GM12873 (cell line): ENCODE measurements around the gene NXPE1.

Source experiments
- TF ChIP-seq, protein P1 (sequence below): IDR thresholded peaks from 2 replicates; pipeline ENCODE4 v1.5.1; 2012; ENCODE audit warnings: low read depth, mild to moderate bottlenecking, moderate library complexity, low read length, control low read depth; ENCODE audit not compliant: insufficient read depth; ENCODE audit errors: missing control alignments

The NXPE1 gene

DNA sequence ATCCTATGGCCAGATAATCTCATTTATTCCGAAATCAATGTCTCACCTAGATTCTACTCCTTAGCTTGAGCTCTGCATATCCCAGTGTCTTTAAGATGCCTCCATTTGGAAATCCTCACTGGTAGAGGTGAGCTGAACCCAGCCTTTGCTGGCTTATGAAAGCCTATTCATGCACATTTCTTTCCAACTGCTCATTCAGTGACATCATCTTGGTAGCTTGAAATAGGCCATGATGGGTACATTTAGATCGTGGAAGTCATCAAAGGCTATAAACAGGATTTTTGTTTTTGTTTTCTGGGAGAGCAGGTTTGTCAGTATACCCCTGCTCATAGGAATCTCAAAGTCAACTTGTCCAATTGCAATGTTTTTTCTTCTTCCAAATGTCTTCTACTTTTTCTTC lies 6.0 kb downstream of the NXPE1 start:
- TF ChIP-seq, protein P1, sequence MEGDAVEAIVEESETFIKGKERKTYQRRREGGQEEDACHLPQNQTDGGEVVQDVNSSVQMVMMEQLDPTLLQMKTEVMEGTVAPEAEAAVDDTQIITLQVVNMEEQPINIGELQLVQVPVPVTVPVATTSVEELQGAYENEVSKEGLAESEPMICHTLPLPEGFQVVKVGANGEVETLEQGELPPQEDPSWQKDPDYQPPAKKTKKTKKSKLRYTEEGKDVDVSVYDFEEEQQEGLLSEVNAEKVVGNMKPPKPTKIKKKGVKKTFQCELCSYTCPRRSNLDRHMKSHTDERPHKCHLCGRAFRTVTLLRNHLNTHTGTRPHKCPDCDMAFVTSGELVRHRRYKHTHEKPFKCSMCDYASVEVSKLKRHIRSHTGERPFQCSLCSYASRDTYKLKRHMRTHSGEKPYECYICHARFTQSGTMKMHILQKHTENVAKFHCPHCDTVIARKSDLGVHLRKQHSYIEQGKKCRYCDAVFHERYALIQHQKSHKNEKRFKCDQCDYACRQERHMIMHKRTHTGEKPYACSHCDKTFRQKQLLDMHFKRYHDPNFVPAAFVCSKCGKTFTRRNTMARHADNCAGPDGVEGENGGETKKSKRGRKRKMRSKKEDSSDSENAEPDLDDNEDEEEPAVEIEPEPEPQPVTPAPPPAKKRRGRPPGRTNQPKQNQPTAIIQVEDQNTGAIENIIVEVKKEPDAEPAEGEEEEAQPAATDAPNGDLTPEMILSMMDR: no peak

DNA sequence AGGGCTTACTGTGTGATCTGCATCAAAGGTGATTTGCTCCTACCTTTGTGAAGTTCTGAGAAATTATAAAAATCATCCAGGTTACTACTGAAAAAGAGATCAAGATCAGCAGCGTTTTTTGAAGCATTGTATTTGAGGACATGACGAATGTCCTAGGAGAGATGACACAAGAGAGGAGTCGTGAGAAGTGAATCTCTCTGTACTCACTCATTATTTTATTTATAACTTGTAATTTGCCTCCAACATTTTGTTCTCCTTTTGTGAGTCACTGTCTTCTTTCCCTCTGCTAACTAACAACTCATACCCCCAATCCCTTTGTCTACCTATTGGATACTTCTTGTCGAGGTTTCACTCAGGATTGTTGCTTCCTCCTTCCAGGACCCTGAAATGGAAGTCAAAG lies 8.6 kb downstream of the NXPE1 start:
- TF ChIP-seq, protein P1: no peak

DNA sequence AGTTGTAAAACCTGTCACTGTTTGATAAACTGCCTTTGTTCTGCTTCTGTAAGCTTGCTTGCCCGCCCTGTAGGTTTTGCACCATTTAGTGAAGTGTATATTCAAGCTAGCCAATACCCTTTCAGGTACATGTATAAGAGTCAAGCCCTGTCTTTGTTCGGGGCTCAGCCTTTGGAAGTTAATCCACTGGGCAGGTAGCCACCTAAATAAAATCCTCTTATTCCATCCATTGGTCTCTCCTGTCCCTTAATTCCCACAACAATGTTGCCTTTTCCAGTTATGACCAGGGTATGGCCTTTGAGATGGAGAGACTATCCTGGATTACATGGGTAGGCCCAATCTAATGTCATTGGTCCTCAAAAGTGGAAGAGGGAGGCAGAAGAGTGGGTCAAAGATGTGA lies 34.0 kb downstream of the NXPE1 start:
- TF ChIP-seq, protein P1: no peak

DNA sequence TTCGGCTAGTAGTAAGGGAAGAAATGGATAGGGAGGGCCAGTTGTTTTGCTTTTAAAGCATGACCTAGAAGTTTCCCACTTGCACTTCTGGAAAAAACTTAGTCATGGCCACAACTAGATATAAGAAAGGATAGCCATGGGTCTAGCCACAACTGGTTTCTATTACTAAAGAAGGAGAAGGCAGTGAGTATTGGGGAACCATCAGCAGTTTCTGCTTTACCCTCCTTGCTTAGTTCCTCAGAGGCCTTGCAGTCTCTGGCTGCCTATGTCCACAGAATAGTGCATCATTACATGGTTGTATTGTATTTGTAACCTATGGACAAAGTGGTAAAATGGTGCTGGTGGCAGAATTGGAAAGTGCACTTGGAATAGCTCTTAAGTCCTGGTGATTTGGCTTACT lies 35.6 kb downstream of the NXPE1 start:
- TF ChIP-seq, protein P1: no peak

DNA sequence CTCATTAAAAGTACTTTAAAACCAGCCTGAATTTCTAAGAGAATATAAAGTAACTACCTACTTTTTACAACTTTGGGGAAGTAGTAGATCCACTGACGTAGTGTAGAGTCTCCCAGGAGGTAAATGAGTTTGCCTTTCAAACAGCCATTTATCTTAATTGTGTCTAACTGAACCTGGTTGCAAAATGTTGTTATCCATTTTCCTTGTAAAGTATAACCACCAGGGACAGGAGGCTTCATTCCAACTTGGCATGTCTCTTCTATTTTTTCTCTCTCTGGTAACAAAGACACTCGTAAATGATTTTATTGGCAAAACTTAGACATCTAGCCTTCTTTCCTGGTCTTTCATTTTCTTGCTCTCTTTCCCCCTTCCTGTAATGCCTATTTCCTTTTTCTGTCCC lies 36.9 kb downstream of the NXPE1 start:
- TF ChIP-seq, protein P1: no peak

DNA sequence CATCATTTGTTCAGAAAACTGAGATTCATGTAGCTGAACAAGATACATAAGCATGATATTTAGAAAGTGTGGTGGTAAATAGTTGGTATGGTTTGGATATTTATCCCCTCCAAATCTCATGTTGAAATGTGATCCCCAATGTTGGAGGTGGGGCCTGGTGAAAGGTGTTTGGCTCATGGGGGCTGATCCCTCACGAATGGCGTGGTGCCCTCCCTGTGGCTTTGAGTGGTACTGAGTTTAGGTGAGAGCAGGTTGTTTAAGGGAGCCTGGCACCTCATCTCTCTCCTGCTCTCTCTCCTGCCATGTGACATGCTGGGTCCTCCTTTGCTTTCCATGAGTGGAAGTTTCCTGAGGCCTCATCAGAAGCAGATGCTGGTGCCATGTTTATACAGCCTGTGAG lies 48.1 kb downstream of the NXPE1 start:
- TF ChIP-seq, protein P1: no peak

DNA sequence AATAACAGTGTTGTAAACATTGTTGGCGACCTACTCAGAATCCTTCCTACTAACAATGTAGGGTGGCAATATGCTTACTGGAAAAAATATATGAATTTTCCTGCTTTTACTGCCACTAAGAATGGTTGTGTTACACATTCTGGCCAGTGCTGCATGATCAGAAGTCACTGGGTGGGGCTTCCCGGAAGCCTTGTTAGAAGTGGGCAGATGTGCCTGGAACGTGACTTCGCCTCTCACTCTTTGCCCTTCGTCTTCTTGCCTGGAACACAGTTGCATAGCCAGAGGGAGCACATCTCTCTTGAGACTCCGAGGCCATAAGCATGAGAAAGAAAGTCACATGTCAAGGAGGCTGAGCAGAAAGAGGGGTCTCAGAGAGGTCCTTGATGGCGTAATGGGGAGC lies 48.6 kb downstream of the NXPE1 start:
- TF ChIP-seq, protein P1: no peak
